ENCODE results near the gene UBA6. TPM values are rescaled to one million over a fixed set of nuclear protein-coding genes. Genes with fewer than 3 reads are reported as not detected.

UBA6 gene
- total RNA-seq, 1 donor from 2014 or later = 141 TPM

DNA sequence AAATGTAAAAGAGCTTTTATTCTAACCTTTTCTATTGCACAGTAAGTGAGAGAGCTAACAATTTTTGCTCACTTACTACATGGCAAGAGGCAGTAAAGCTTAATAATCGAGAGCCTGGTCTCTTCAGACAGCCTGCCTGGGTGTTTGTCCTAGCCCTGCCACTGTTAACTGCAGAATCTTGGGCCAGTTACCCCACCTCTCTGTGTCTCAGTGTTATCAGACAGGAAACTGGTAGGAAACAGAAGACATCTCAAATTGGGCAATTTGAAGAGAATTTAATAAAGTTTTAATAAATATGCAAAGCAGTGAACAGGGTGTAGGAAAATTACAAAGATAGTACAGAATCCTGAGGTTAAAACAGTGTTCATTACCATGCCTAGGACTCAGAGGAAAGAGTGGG lies 129.0 kb downstream of the UBA6 start:
- no peak for DNase-seq (ENCODE audit: low read depth)
- no peaks in the 10 kb centered on the region for H3K27me3 Mint-ChIP-seq (ENCODE audit: low read depth, unreplicated experiment)
- Histone ChIP-seq H3K36me3 (ENCODE audit: insufficient read depth, low read length) (no peaks in the 10 kb centered on the region), H4K20me1 (ENCODE audit: insufficient read depth, low read length) (no peaks in the 10 kb centered on the region), H3K9me3 (ENCODE audit: insufficient read depth, low read depth, low read length) (no peaks in the 10 kb centered on the region), H3K4me1 (ENCODE audit: insufficient read depth, low read length) (no peaks in the 10 kb centered on the region), H2AFZ (ENCODE audit: low read depth, low read length) (no peak overlapping the region), H3K27ac (ENCODE audit: low read depth, low read length) (no peak overlapping the region), H3K79me2 (ENCODE audit: insufficient read depth, low read length) (no peaks in the 10 kb centered on the region), H3K27me3 (ENCODE audit: insufficient read depth, low read length) (no peaks in the 10 kb centered on the region), H3K4me2 (ENCODE audit: low read length) (no peak overlapping the region), H3K9ac (ENCODE audit: low read length) (no peak overlapping the region), H3K4me3 (ENCODE audit: insufficient read depth, low read depth, low read length) (no peak overlapping the region)
- no peak for TF ChIP-seq EZH2 (IDR thresholded peaks at IDR 0.05; ENCODE audit: insufficient read depth, low read length)
- TF ChIP-seq, protein P1, sequence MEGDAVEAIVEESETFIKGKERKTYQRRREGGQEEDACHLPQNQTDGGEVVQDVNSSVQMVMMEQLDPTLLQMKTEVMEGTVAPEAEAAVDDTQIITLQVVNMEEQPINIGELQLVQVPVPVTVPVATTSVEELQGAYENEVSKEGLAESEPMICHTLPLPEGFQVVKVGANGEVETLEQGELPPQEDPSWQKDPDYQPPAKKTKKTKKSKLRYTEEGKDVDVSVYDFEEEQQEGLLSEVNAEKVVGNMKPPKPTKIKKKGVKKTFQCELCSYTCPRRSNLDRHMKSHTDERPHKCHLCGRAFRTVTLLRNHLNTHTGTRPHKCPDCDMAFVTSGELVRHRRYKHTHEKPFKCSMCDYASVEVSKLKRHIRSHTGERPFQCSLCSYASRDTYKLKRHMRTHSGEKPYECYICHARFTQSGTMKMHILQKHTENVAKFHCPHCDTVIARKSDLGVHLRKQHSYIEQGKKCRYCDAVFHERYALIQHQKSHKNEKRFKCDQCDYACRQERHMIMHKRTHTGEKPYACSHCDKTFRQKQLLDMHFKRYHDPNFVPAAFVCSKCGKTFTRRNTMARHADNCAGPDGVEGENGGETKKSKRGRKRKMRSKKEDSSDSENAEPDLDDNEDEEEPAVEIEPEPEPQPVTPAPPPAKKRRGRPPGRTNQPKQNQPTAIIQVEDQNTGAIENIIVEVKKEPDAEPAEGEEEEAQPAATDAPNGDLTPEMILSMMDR (IDR thresholded peaks at IDR 0.05; ENCODE audit: insufficient read depth, low read depth, low read length) = no peak
- no peaks in the 10 kb centered on the region for H3K4me1 Mint-ChIP-seq (ENCODE audit: low read depth, unreplicated experiment)
- no peaks in the 10 kb centered on the region for H3K9me3 Mint-ChIP-seq (ENCODE audit: unreplicated experiment)
- H3K4me3 Mint-ChIP-seq (ENCODE audit: unreplicated experiment) = no peak overlapping the region
- no peak overlapping the region for H3K27ac Mint-ChIP-seq (ENCODE audit: unreplicated experiment)
- H3K36me3 Mint-ChIP-seq (ENCODE audit: low read depth, unreplicated experiment) = no peaks in the 10 kb centered on the region
- no peak for FAIRE-seq

- H3K4me1 ChIP-seq (ENCODE audit: insufficient read depth, low read length) = no peaks in the 10 kb centered on the region
- no peaks in the 10 kb centered on the region for H3K4me1 Mint-ChIP-seq (ENCODE audit: low read depth, unreplicated experiment)
- no peak overlapping the region for H3K4me2 ChIP-seq (ENCODE audit: low read length)
- DNase-seq (ENCODE audit: low read depth) = no peak
- no peak overlapping the region for H3K27ac ChIP-seq (ENCODE audit: low read depth, low read length)
- H3K9me3 Mint-ChIP-seq (ENCODE audit: unreplicated experiment) = no peaks in the 10 kb centered on the region
- H3K4me3 ChIP-seq (ENCODE audit: insufficient read depth, low read depth, low read length) = no peak overlapping the region
- H3K36me3 ChIP-seq (ENCODE audit: insufficient read depth, low read length) = no peaks in the 10 kb centered on the region
- H3K4me3 Mint-ChIP-seq (ENCODE audit: unreplicated experiment) = no peak overlapping the region
- H3K36me3 Mint-ChIP-seq (ENCODE audit: low read depth, unreplicated experiment) = no peaks in the 10 kb centered on the region
- no peaks in the 10 kb centered on the region for H3K9me3 ChIP-seq (ENCODE audit: insufficient read depth, low read depth, low read length)
- H2AFZ ChIP-seq (ENCODE audit: low read depth, low read length) = no peak overlapping the region
- no peak for FAIRE-seq
- no peaks in the 10 kb centered on the region for H3K27me3 Mint-ChIP-seq (ENCODE audit: low read depth, unreplicated experiment)
- no peak overlapping the region for H3K9ac ChIP-seq (ENCODE audit: low read length)
- TF ChIP-seq, protein P1 (IDR thresholded peaks at IDR 0.05; ENCODE audit: insufficient read depth, low read depth, low read length) = no peak
- no peak for TF ChIP-seq EZH2 (IDR thresholded peaks at IDR 0.05; ENCODE audit: insufficient read depth, low read length)
- no peaks in the 10 kb centered on the region for H4K20me1 ChIP-seq (ENCODE audit: insufficient read depth, low read length)
- H3K79me2 ChIP-seq (ENCODE audit: insufficient read depth, low read length) = no peaks in the 10 kb centered on the region
- H3K27ac Mint-ChIP-seq (ENCODE audit: unreplicated experiment) = no peak overlapping the region
- H3K27me3 ChIP-seq (ENCODE audit: insufficient read depth, low read length) = no peaks in the 10 kb centered on the region
Observed at GRCh38 chr4:67570537-67570936, 130.4 kb downstream of the UBA6 start.

DNA sequence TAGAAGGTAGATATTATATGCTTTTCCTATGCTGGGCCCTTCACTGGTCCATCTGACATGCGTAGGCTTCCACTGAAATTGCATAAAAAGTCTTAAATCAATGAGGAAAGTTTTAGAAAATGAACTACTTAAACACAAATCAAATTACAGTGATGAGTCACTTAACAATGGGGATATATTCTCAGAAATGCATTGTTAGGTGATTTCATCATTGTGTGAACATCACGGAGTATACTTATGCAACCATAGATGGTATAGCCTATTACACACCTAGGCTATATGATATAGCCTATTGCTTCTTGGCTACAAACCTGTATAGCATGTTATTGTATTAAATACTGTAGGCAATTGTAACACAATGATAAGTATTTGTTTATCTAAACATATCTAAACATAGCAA lies 132.1 kb downstream of the UBA6 start:
- H3K36me3 Mint-ChIP-seq (ENCODE audit: low read depth, unreplicated experiment) = no peaks in the 10 kb centered on the region
- Histone ChIP-seq H3K4me2 (ENCODE audit: low read length) (no peak overlapping the region), H2AFZ (ENCODE audit: low read depth, low read length) (no peak overlapping the region), H3K27me3 (ENCODE audit: insufficient read depth, low read length) (no peaks in the 10 kb centered on the region), H4K20me1 (ENCODE audit: insufficient read depth, low read length) (no peaks in the 10 kb centered on the region), H3K4me1 (ENCODE audit: insufficient read depth, low read length) (no peaks in the 10 kb centered on the region), H3K9me3 (ENCODE audit: insufficient read depth, low read depth, low read length) (no peaks in the 10 kb centered on the region), H3K9ac (ENCODE audit: low read length) (no peak overlapping the region), H3K4me3 (ENCODE audit: insufficient read depth, low read depth, low read length) (no peak overlapping the region), H3K27ac (ENCODE audit: low read depth, low read length) (no peak overlapping the region), H3K79me2 (ENCODE audit: insufficient read depth, low read length) (no peaks in the 10 kb centered on the region), H3K36me3 (ENCODE audit: insufficient read depth, low read length) (no peaks in the 10 kb centered on the region)
- no peak overlapping the region for H3K4me3 Mint-ChIP-seq (ENCODE audit: unreplicated experiment)
- H3K27me3 Mint-ChIP-seq (ENCODE audit: low read depth, unreplicated experiment) = no peaks in the 10 kb centered on the region
- no peaks in the 10 kb centered on the region for H3K9me3 Mint-ChIP-seq (ENCODE audit: unreplicated experiment)
- H3K27ac Mint-ChIP-seq (ENCODE audit: unreplicated experiment) = no peak overlapping the region
- FAIRE-seq (peak; percentile 55), DNase-seq (ENCODE audit: low read depth) (peak; percentile 44)
- TF ChIP-seq, protein P1 (IDR thresholded peaks at IDR 0.05; ENCODE audit: insufficient read depth, low read depth, low read length) = no peak
- TF ChIP-seq EZH2 (IDR thresholded peaks at IDR 0.05; ENCODE audit: insufficient read depth, low read length) = no peak
- no peaks in the 10 kb centered on the region for H3K4me1 Mint-ChIP-seq (ENCODE audit: low read depth, unreplicated experiment)

Measured in astrocyte (in vitro differentiated cells and primary cell).